Mesodermal cell (in vitro differentiated cells): ENCODE data around the gene LGI4. TPM values are rescaled to one million over a fixed set of nuclear protein-coding genes. Genes with fewer than 3 reads are reported as not detected.
A peak's percentile ranks its signal among the peaks of the same experiment; 100 is the strongest.

Source experiments
- H3K27ac ChIP-seq: 2 replicates; pipeline ENCODE4 v1.7.0; 2013; ENCODE audit warnings: mild to moderate bottlenecking, low read depth, low read length, moderate library complexity; ENCODE audit not compliant: severe bottlenecking
- H3K36me3 ChIP-seq: 2 replicates; pipeline ENCODE4 v1.7.1; 2013; ENCODE audit warnings: mild to moderate bottlenecking, low read length, moderate library complexity; ENCODE audit not compliant: control insufficient read depth, insufficient read depth
- H3K4me1 ChIP-seq: one replicate; pipeline ENCODE4 v1.7.1; 2013; ENCODE audit warnings: mild to moderate bottlenecking, low read length; ENCODE audit not compliant: insufficient read depth, control insufficient read depth, poor library complexity, severe bottlenecking
- H3K4me3 ChIP-seq: 2 replicates; pipeline ENCODE4 v1.7.0; 2013; ENCODE audit warnings: low read length, control low read depth, mild to moderate bottlenecking; ENCODE audit not compliant: insufficient read depth, poor library complexity, severe bottlenecking; ENCODE audit errors: extremely low read depth
- H3K9me3 ChIP-seq: 2 replicates; pipeline ENCODE4 v1.7.1; 2013; ENCODE audit warnings: mild to moderate bottlenecking, low read length, moderate library complexity; ENCODE audit not compliant: control insufficient read depth
- WGBS, 2 experiments: methylation state at CpG; one replicate each; pipeline ENCODE4 v1.1.5; 2013; ENCODE audit warnings: missing lambda C conversion rate in 2 of 2; ENCODE audit not compliant: insufficient coverage in 2 of 2; 5-methylcytosine and 5-hydroxymethylcytosine counted together
- polyA plus RNA-seq, 2 experiments: library from polyadenylated mRNA; stranded (reverse); fragments of 50-300 nt; gene quantifications; one replicate each; pipeline ENCODE4 v1.2.3, GENCODE V29; 2013

Gene LGI4
- polyA plus RNA-seq (2013, experiment 1 of 2): 3.6 TPM
- 4.5 TPM for polyA plus RNA-seq (2013, experiment 2 of 2)

DNA sequence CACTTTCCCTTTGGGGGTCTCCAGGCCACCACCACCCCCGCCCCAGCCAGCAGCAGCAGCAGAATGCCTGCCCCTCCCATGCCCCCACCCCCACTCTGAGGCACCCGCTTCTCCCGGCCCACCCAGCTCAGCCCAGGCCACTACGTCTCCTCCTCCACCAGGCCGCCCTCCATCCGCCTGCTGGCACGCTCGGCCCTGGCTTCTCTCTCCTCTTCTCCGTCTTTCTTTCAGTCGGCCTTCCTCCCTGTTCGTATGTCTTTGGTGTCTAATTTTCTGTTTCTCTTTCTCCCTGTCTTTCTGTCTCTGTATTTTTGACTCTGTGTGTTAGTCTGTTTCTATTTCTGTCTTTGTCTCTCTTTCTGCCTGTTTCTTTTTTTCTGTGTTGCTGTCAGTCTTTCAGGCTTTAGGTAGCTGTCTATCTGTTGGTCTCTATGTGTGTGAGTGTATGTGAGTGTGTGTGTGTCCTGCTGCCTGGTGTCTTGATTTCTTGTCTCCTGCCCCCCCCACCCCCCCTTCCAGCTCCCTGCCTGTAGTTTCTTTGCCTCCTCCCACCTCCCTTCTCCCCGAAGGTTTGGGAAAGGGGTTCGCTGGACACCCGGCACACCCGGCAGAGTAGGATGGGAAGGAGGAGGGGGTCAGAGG lies at the start of gene LGI4:
LGI4 (minus strand) TSS at position 459 of the 642 bp plus-strand sequence; CDS start at position 80, 379 bp downstream.
- H3K4me1 ChIP-seq: peaks cover 12% of the 10 kb centered on the region
- H3K36me3 ChIP-seq: no peaks in the 10 kb centered on the region
- H3K9me3 ChIP-seq: no peaks in the 10 kb centered on the region
- WGBS, 2 experiments: 71 to 80% methylated on average over 2 to 9 of the region's 15 CpGs
- no peak within 1 kb of the TSS for H3K27ac ChIP-seq
- H3K4me3 ChIP-seq: peak within 1 kb of the TSS; percentile 14

DNA sequence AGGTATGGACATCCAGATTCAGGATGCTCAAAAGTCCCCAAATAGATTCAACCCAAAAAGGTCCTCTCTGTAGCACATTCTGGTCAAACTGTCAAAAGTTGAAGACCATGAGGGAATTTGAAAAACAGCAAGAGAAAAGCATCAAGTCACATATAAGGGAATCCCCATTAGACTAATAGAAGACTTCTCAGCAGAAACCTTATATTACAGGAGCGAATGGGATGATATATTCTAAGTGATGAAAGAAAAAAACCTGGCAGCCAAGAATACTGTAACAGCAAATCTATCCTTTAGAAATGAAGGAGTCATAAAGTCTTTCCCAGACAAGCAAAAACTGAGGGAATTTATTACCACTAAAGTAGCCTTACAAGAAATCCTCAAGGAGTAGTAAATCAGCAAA lies 49.4 kb upstream of the LGI4 start:
- Histone ChIP-seq H3K27ac (no peak overlapping the region), H3K9me3 (no peaks in the 10 kb centered on the region), H3K4me3 (no peak overlapping the region), H3K36me3 (no peaks in the 10 kb centered on the region), H3K4me1 (no peaks in the 10 kb centered on the region)
- WGBS, 2 experiments: no CpG with 5 or more reads among the region's 1 CpG

DNA sequence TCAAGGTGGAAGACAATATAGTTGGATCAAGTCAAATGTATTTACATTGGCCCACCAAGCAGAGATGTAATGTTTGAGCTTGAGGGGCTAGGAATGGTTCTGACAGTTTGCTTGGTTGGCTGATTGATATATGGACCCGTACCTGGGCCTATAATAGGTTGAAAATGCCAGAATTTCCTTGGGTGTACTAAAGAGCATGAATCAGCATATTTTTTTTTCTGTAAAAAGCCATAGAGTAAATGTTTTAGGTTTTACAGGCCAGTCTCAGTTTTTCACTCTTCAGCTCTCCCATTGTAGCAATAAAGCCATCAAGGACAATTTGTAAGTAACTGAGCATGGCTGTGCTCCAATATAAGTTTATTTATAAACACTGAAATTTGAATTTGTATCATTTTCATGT lies 46.5 kb upstream of the LGI4 start:
- Histone ChIP-seq H3K4me1 (no peaks in the 10 kb centered on the region), H3K36me3 (no peaks in the 10 kb centered on the region), H3K9me3 (peaks cover 8% of the 10 kb centered on the region), H3K27ac (no peak overlapping the region), H3K4me3 (no peak overlapping the region)
- 80 to 89% methylated on average over 1 of the region's 1 CpG for WGBS, 2 experiments

DNA sequence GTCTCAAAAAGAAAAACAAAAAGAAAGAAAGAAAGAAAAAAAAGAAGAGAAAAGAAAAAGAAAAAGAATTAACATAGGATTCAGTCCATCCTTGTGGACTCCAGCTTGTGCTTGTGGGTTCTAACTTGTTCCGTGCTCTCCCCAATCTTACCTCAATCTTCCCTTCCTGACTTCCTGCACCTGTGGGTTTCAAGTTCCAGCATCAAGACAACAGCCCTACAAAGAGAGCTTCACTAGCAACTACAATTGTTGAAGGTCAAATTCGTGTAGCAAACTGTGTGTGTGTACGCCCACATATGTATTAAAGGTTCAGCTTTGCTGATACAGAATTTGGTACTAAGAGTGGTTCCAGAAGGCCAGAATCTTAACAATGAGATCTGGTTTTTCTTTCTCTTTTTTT lies 45.0 kb upstream of the LGI4 start:
- H3K36me3 ChIP-seq: no peaks in the 10 kb centered on the region
- no peaks in the 10 kb centered on the region for H3K4me1 ChIP-seq
- WGBS, 2 experiments: 86 to 93% methylated on average over 2 to 3 of the region's 3 CpGs
- H3K4me3 ChIP-seq: no peak overlapping the region
- H3K27ac ChIP-seq: no peak overlapping the region
- H3K9me3 ChIP-seq: peaks cover 8% of the 10 kb centered on the region

DNA sequence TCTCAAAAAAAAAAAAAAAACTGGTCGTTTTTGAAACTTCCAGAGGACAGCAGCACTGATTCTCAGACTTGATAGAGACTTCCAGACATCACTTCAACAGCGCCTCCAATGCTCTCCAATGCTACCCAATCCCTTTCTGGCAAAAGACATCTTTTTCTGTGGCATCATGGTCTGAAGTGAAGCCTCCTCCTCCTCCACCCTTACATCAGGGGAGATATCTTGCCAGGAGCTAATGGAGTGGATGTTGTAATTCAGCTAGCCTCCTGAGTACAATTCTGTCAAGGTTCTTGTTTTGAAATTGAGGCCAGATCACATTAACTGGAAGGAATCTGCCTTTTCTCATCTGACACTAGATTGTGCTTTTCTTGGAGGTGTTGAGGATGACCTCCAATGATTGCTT lies 43.8 kb upstream of the LGI4 start:
- WGBS, 2 experiments: 80% methylated on average over 1 of the region's 2 CpGs; no CpG with 5 or more reads in 1 of the 2 experiments
- no peak overlapping the region for H3K4me3 ChIP-seq
- H3K36me3 ChIP-seq: no peaks in the 10 kb centered on the region
- H3K9me3 ChIP-seq: peaks cover 8% of the 10 kb centered on the region
- H3K27ac ChIP-seq: no peak overlapping the region
- no peaks in the 10 kb centered on the region for H3K4me1 ChIP-seq

DNA sequence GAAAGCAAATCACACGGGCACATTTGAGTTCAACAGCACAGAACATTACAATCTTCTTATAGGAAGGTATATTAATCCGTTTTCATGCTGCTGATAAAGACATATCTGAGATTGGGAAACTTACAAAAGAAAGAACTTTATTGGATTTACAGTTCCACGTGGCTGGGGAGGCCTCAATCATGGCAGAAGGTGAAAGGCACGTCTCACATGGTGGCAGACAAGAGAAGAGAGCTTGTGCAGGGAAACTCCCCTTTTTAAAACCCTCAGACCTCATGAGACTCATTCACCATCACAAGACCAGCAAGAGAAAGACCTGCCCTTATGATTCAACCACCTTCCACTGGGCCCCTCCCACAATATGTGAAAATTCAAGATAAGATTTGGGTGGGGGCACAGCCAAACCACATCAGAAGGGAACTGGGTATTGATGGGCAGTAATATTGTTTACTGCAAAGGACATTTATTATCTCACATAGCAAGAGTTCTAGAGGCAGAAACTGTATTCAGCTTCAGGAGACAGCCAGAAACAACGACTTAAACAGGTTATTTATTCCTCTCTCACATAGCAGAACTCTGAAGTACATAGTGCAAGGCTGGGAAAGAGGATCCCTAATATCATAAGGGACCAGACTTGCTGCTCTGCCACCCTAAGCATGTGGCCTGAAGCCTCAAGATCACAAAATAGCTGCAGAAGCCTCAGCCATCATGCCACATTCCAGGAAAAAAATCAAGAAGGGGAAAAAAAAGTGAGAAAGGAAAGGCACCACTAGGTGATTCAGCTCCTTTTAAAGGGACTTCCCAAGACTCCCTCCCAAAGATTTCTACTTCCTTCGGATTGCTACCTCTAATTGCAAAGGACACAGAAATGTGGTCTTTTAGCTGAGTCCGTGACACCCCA lies 42.8 kb upstream of the LGI4 start:
- H3K4me1 ChIP-seq: no peaks in the 10 kb centered on the region
- no peaks in the 10 kb centered on the region for H3K36me3 ChIP-seq
- no peak overlapping the region for H3K4me3 ChIP-seq
- peaks cover 8% of the 10 kb centered on the region for H3K9me3 ChIP-seq
- H3K27ac ChIP-seq: no peak overlapping the region
- 84 to 100% methylated on average over 1 to 3 of the region's 7 CpGs for WGBS, 2 experiments

DNA sequence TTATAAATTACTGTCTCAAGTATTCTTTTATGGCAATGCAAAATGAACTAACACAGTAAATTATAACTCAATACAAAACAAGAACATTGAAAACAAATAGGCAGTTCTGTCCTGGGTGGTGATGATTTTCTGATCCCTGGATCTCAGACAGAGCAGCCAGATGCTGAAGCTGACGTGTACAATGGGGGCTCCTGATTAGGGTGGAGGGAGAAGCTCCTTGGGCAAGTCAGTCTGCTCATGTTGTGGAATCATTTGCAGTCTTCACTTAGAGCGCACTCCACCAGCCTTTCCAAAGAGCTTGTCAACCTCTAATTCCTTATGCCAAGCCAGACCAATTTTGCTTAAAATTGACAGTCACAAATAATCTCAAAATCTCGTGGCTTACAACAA lies 41.3 kb upstream of the LGI4 start:
- H3K36me3 ChIP-seq: peaks cover 6% of the 10 kb centered on the region
- H3K4me3 ChIP-seq: no peak overlapping the region
- H3K4me1 ChIP-seq: no peaks in the 10 kb centered on the region
- H3K9me3 ChIP-seq: peaks cover 8% of the 10 kb centered on the region
- 81 to 95% methylated on average over 2 to 3 of the region's 3 CpGs for WGBS, 2 experiments
- H3K27ac ChIP-seq: no peak overlapping the region

DNA sequence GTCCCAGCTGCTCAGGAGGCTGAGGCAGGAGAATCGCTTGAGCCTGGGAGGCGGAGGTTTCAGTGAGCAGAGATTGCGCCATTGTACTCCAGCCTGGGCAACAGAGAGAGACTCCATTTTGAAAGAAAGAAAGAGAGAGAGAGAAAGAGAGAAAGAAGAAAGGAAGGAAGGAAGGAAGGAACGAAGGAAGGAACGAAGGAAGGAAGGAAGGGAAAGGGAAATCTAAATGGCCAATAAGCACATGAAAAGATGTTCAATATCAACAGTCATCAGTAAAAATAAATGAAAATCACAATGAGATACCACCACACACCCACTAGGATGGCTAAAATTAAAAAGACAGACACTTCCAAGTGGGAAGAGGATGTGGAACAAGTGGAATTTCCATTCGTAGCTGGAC lies 39.4 kb upstream of the LGI4 start:
- H3K27ac ChIP-seq: no peak overlapping the region
- WGBS, 2 experiments: 90 to 95% methylated on average over 4 to 6 of the region's 6 CpGs

DNA sequence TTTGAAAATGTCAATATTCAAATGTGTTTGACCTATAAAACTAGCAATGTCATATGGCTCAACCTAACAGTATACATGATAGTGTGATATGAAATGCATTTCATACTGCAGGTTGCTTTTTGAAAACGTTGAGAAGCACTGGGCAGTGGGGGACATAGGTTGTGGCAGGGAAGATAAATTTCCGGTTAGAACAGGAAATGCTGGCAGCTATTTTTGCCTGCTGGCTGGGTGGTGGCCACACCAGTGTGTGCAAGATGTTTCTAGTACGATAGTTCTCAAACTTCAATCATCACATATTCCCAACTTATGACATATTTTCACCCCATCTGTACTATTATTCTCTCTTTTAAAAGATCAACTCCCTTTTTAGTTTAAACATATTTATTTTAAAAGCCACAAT lies 36.9 kb upstream of the LGI4 start:
- WGBS, 2 experiments: 73 to 90% methylated on average over 2 of the region's 3 CpGs
- Histone ChIP-seq H3K27ac (no peak overlapping the region), H3K4me3 (no peak overlapping the region), H3K36me3 (peaks cover 41% of the 10 kb centered on the region), H3K4me1 (no peaks in the 10 kb centered on the region), H3K9me3 (no peaks in the 10 kb centered on the region)

More for the DNA sequence above, 39.4 kb upstream of the LGI4 start:
- H3K36me3 ChIP-seq: peaks cover 21% of the 10 kb centered on the region
- no peak overlapping the region for H3K4me3 ChIP-seq
- H3K9me3 ChIP-seq: peaks cover 8% of the 10 kb centered on the region
- H3K4me1 ChIP-seq: no peaks in the 10 kb centered on the region

DNA sequence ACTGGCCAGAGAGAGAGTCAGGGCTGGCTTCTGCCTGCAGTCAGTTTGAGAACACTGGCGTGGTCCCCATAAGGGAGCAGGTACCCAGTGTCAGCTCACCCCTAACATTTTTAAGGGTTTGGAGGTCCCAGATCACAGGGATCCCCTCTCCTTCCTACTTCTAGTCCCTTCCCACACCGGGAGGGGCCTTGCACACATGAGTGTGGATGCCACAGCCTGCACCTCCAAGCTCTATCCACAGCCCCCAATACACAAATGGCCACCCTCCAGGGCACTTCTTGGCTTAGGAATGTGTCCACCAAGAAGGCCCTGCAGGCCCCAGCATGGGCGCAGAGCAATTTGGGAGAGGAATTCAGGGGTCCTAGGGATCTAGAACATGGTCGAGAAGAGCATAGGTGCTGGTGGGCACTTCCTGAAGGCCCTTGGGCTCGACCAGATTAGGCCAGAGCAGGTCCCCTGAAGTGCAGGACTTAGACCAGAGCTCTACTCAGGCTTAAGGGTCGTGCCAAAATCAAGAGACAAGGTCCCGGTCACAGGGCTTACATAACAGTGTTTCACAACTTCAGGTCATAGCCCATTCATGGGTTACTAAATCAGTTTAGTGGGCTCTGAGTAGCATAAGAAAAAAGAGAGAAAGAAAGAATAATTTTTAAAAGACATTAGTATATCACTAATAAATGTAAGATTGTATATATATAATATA lies 35.7 kb upstream of the LGI4 start:
- Histone ChIP-seq H3K36me3 (peaks cover 53% of the 10 kb centered on the region), H3K4me1 (no peaks in the 10 kb centered on the region), H3K4me3 (no peak overlapping the region), H3K9me3 (peaks cover 11% of the 10 kb centered on the region), H3K27ac (no peak overlapping the region)
- WGBS, 2 experiments: 93 to 94% methylated on average over 6 of the region's 7 CpGs
